Measurements from ENCODE around the gene NLRP3. TPM values are rescaled to one million over a fixed set of nuclear protein-coding genes. Genes with fewer than 3 reads are reported as not detected.

NLRP3 gene
- total RNA-seq, 1 experiment from 2014 or later: not detected

DNA sequence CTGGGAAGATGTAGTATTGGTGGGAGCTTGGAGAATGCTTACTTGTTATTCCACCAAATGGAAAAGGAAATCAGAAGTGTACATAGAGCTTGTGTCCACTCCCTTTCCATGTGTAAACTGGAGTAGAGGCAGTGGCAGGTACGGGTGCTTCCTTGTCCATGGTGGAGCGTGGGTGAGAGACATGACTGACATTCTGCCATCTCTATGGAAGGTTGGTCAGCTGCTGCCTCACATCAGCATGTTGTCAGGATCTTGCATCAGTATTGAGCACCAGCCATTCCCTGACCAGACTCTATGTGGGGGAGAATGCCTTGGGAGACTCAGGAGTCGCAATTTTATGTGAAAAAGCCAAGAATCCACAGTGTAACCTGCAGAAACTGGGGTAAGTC is 19.8 kb downstream of the NLRP3 start:
- no peak for ATAC-seq
- Histone ChIP-seq H2AFZ (ENCODE audit: low read depth, low read length, poor library complexity, severe bottlenecking) (no peak overlapping the region), H3K36me3 (ENCODE audit: control insufficient read depth in 1 of 2, insufficient read depth in 2 of 2, low read length in 2 of 2) (no peaks in the 10 kb centered on the region), H3K4me3 (replicated peaks in 1 of 2; ENCODE audit: low read depth in 1 of 2, low read length in 2 of 2) (no peak overlapping the region), H3K9me2 (ENCODE audit: insufficient read depth) (no peaks in the 10 kb centered on the region), H3K27ac (ENCODE audit: low read depth, low read length) (no peak overlapping the region), H3K4me2 (ENCODE audit: low read length) (no peak overlapping the region), H3K9me3 (ENCODE audit: control insufficient read depth in 1 of 2, insufficient read depth in 1 of 2, low read depth in 1 of 2, low read length in 2 of 2) (no peaks in the 10 kb centered on the region), H4K20me1 (ENCODE audit: insufficient read depth) (no peaks in the 10 kb centered on the region), H3K4me1 (ENCODE audit: control insufficient read depth in 1 of 2, insufficient read depth in 2 of 2, low read length in 2 of 2) (no peaks in the 10 kb centered on the region), H3K9ac (ENCODE audit: low read length) (no peak overlapping the region), H3K27me3 (ENCODE audit: insufficient read depth, low read length) (peaks cover 30% of the 10 kb centered on the region; the same call in 1 of the 2 replicates), H3K79me2 (ENCODE audit: insufficient read depth, low read length) (no peaks in the 10 kb centered on the region)
- ChIA-PET POLR2A (no interaction called here), CTCF (no interaction called here), RAD21 (ENCODE audit: low non-redundant PET in 1 of 2, low total read pairs in 2 of 2, uncharacterized antibody in 2 of 2, unreplicated experiment in 2 of 2) (no interaction called here)
- intact Hi-C loops (cut with micrococcal nuclease): no loop called here
- BruUV-seq (replicated peaks): no TSS peak
- TF ChIP-seq ZFX (IDR thresholded peaks at IDR 0.05): no peak
- TF ChIP-seq EGR1 (IDR thresholded peaks at IDR 0.05; ENCODE audit: low read depth): no peak
- no peak for TF ChIP-seq SRF (IDR thresholded peaks at IDR 0.05; ENCODE audit: low read depth)
- no peak for TF ChIP-seq ELF1 (IDR thresholded peaks at IDR 0.05; ENCODE audit: borderline replicate concordance, low read depth)
- no peak for TF ChIP-seq CEBPB (IDR thresholded peaks at IDR 0.05; ENCODE audit: low read depth)
- TF ChIP-seq POLR2A (IDR thresholded peaks at IDR 0.05; ENCODE audit: borderline replicate concordance, extremely low read depth, insufficient read depth, insufficient read length): no peak
- TF ChIP-seq, protein P1, sequence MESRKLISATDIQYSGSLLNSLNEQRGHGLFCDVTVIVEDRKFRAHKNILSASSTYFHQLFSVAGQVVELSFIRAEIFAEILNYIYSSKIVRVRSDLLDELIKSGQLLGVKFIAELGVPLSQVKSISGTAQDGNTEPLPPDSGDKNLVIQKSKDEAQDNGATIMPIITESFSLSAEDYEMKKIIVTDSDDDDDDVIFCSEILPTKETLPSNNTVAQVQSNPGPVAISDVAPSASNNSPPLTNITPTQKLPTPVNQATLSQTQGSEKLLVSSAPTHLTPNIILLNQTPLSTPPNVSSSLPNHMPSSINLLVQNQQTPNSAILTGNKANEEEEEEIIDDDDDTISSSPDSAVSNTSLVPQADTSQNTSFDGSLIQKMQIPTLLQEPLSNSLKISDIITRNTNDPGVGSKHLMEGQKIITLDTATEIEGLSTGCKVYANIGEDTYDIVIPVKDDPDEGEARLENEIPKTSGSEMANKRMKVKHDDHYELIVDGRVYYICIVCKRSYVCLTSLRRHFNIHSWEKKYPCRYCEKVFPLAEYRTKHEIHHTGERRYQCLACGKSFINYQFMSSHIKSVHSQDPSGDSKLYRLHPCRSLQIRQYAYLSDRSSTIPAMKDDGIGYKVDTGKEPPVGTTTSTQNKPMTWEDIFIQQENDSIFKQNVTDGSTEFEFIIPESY (IDR thresholded peaks at IDR 0.05; ENCODE audit: extremely low read depth, insufficient replicate concordance, low read length): no peak
- DNase-seq (ENCODE audit: low read depth, low spot score): no peak

DNA sequence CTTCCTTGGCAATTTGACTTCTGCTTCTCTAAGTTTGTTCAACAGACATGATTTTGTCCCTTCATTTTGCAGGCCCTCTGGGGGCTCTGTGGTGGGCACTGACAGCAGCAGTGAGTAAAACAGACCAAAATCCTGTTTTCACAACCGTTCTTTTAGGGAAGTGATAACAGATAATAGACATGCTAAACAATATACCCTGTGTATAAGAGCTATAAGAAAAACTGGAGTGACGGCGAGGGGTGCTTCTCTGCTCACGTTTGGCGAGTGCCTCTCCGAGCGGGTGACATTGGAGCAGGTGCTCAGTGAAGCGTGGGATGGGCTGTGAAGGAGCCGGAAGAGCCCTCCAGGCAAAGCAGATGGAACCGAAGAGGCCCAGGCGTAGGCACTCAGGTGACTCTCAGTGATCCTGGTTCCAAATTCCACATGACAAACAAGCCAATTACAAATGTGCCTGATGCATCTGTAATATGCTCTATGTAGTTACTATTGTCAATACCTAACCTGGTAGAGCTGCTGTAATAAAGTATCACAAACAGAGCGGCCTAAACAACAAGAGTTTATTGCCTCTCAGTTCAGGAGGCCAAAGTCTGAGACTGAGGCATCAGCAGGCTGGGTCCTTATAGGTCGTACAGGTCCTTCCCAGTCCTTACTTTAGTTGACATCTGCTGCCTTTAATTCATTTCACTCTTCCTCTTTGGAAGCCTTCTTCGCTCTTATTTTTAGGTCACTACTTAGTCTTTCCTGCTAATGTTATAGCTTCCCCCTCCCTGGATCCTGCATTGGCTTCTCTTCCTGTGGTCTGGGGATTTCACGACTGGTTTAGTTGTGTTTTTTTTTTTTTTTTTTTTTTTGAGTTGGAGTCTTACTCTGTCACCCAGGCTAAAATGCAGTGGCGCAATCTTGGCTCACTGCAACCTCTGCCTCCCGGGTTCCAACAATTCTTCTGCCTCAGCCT is 21.9 kb downstream of the NLRP3 start:
- Histone ChIP-seq H2AFZ (ENCODE audit: low read depth, low read length, poor library complexity, severe bottlenecking) (no peak overlapping the region), H3K4me3 (replicated peaks in 1 of 2; ENCODE audit: low read depth in 1 of 2, low read length in 2 of 2) (no peak overlapping the region), H3K27me3 (ENCODE audit: insufficient read depth, low read length) (peaks cover 29% of the 10 kb centered on the region; the same call in 1 of the 2 replicates), H3K27ac (ENCODE audit: low read depth, low read length) (no peak overlapping the region), H4K20me1 (ENCODE audit: insufficient read depth) (no peaks in the 10 kb centered on the region), H3K36me3 (ENCODE audit: control insufficient read depth in 1 of 2, insufficient read depth in 2 of 2, low read length in 2 of 2) (no peaks in the 10 kb centered on the region), H3K4me2 (ENCODE audit: low read length) (no peak overlapping the region), H3K79me2 (ENCODE audit: insufficient read depth, low read length) (no peaks in the 10 kb centered on the region), H3K4me1 (ENCODE audit: control insufficient read depth in 1 of 2, insufficient read depth in 2 of 2, low read length in 2 of 2) (no peaks in the 10 kb centered on the region), H3K9me3 (ENCODE audit: control insufficient read depth in 1 of 2, insufficient read depth in 1 of 2, low read depth in 1 of 2, low read length in 2 of 2) (no peaks in the 10 kb centered on the region), H3K9me2 (ENCODE audit: insufficient read depth) (no peaks in the 10 kb centered on the region), H3K9ac (ENCODE audit: low read length) (no peak overlapping the region)
- no peak for DNase-seq (ENCODE audit: low read depth, low spot score)
- no peak for ATAC-seq
- intact Hi-C loops (cut with micrococcal nuclease): no loop called here
- no TSS peak for BruUV-seq (replicated peaks)
- RAD21 ChIA-PET (ENCODE audit: low non-redundant PET in 1 of 2, low total read pairs in 2 of 2, uncharacterized antibody in 2 of 2, unreplicated experiment in 2 of 2): no interaction called here
- POLR2A ChIA-PET: no interaction called here
- TF ChIP-seq, protein P2, sequence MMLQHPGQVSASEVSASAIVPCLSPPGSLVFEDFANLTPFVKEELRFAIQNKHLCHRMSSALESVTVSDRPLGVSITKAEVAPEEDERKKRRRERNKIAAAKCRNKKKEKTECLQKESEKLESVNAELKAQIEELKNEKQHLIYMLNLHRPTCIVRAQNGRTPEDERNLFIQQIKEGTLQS (IDR thresholded peaks at IDR 0.05): no peak
- TF ChIP-seq, protein P3, sequence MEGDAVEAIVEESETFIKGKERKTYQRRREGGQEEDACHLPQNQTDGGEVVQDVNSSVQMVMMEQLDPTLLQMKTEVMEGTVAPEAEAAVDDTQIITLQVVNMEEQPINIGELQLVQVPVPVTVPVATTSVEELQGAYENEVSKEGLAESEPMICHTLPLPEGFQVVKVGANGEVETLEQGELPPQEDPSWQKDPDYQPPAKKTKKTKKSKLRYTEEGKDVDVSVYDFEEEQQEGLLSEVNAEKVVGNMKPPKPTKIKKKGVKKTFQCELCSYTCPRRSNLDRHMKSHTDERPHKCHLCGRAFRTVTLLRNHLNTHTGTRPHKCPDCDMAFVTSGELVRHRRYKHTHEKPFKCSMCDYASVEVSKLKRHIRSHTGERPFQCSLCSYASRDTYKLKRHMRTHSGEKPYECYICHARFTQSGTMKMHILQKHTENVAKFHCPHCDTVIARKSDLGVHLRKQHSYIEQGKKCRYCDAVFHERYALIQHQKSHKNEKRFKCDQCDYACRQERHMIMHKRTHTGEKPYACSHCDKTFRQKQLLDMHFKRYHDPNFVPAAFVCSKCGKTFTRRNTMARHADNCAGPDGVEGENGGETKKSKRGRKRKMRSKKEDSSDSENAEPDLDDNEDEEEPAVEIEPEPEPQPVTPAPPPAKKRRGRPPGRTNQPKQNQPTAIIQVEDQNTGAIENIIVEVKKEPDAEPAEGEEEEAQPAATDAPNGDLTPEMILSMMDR (IDR thresholded peaks at IDR 0.05 in 2 of 3, conservative IDR thresholded peaks at IDR 0.05 in 1 of 3; ENCODE audit: borderline replicate concordance in 1 of 3, insufficient read depth in 1 of 3, low read depth in 2 of 3, low read length in 2 of 3): no peak
- TF ChIP-seq TCF7L2 (IDR thresholded peaks at IDR 0.05; ENCODE audit: borderline replicate concordance, extremely low read depth, insufficient read depth, insufficient read length) (no peak), SIN3A (IDR thresholded peaks at IDR 0.05; ENCODE audit: low read depth) (no peak), ZFX (IDR thresholded peaks at IDR 0.05) (no peak), CBX3 (IDR thresholded peaks at IDR 0.05; ENCODE audit: low read depth) (no peak), FOSL1 (IDR thresholded peaks at IDR 0.05; ENCODE audit: low read depth) (no peak)
- TF ChIP-seq, protein P4, sequence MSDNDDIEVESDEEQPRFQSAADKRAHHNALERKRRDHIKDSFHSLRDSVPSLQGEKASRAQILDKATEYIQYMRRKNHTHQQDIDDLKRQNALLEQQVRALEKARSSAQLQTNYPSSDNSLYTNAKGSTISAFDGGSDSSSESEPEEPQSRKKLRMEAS (IDR thresholded peaks at IDR 0.05): no peak
- CTCF ChIA-PET: no interaction called here

Data from HCT116 (cell line).